Astrocyte (in vitro differentiated cells and primary cell): Measurements from ENCODE around the gene P2RY6. TPM values are rescaled to one million over a fixed set of nuclear protein-coding genes. Genes with fewer than 3 reads are reported as not detected.

Source experiments
- DNase-seq: peaks from one replicate; pipeline ENCODE4 v3.0.0-alpha.2; 2010; ENCODE audit warnings: low read depth
- FAIRE-seq: peaks from 2 replicates; lab custom pipeline; 2011; peaks lifted over from hg19 to GRCh38; lab: Jason Lieb, UNC
- H2AFZ ChIP-seq: 2 replicates; pipeline ENCODE4 v1.6.0; 2012; ENCODE audit warnings: low read depth, low read length, inconsistent platforms
- H3K27ac ChIP-seq: 2 replicates; pipeline ENCODE4 v1.5.1; 2011; ENCODE audit warnings: low read depth, low read length, inconsistent platforms
- H3K27me3 ChIP-seq: 2 replicates; pipeline ENCODE4 v1.6.0; 2011; ENCODE audit warnings: low read length, inconsistent platforms; ENCODE audit not compliant: insufficient read depth
- H3K36me3 ChIP-seq: 2 replicates; pipeline ENCODE4 v1.5.1; 2011; ENCODE audit warnings: low read length, inconsistent platforms; ENCODE audit not compliant: insufficient read depth
- H3K4me1 ChIP-seq: 2 replicates; pipeline ENCODE4 v1.5.1; 2011; ENCODE audit warnings: low read length, inconsistent platforms; ENCODE audit not compliant: insufficient read depth
- H3K4me2 ChIP-seq: 2 replicates; pipeline ENCODE4 v1.6.0; 2012; ENCODE audit warnings: low read length, inconsistent platforms
- H3K4me3 ChIP-seq: 2 replicates; pipeline ENCODE4 v1.5.1; 2011; ENCODE audit warnings: low read depth, mild to moderate bottlenecking, low read length, inconsistent platforms; ENCODE audit not compliant: insufficient read depth
- H3K79me2 ChIP-seq: 2 replicates; pipeline ENCODE4 v1.6.0; 2012; ENCODE audit warnings: mild to moderate bottlenecking, low read length, inconsistent platforms; ENCODE audit not compliant: insufficient read depth
- H3K9ac ChIP-seq: 2 replicates; pipeline ENCODE4 v1.6.0; 2012; ENCODE audit warnings: mild to moderate bottlenecking, low read length, inconsistent platforms
- H3K9me3 ChIP-seq: 2 replicates; pipeline ENCODE4 v1.5.1; 2012; ENCODE audit warnings: low read depth, mild to moderate bottlenecking, low read length, inconsistent platforms; ENCODE audit not compliant: insufficient read depth
- H4K20me1 ChIP-seq: 2 replicates; pipeline ENCODE4 v1.6.0; 2012; ENCODE audit warnings: low read length, inconsistent platforms; ENCODE audit not compliant: insufficient read depth
- H3K27ac Mint-ChIP-seq: one replicate; pipeline ENCODE4 v1.8.0; 2021; ENCODE audit warnings: mild to moderate bottlenecking, mixed read lengths; ENCODE audit not compliant: unreplicated experiment
- H3K27me3 Mint-ChIP-seq: one replicate; pipeline ENCODE4 v1.8.0; 2021; ENCODE audit warnings: low read depth, mixed read lengths; ENCODE audit not compliant: unreplicated experiment
- H3K36me3 Mint-ChIP-seq: one replicate; pipeline ENCODE4 v1.8.0; 2021; ENCODE audit warnings: low read depth, mixed read lengths; ENCODE audit not compliant: unreplicated experiment
- H3K4me1 Mint-ChIP-seq: one replicate; pipeline ENCODE4 v1.8.0; 2021; ENCODE audit warnings: low read depth, mixed read lengths; ENCODE audit not compliant: unreplicated experiment
- H3K4me3 Mint-ChIP-seq: one replicate; pipeline ENCODE4 v1.8.0; 2021; ENCODE audit warnings: mild to moderate bottlenecking, moderate library complexity, mixed read lengths; ENCODE audit not compliant: unreplicated experiment
- H3K9me3 Mint-ChIP-seq: one replicate; pipeline ENCODE4 v1.8.0; 2021; ENCODE audit warnings: mild to moderate bottlenecking, mixed read lengths; ENCODE audit not compliant: unreplicated experiment
- CTCF ChIP-seq: IDR thresholded peaks from 2 replicates; pipeline ENCODE4 v1.5.1; 2011; ENCODE audit warnings: low read depth, mild to moderate bottlenecking, inconsistent platforms, low read length, moderate library complexity; ENCODE audit not compliant: insufficient read depth
- EZH2 ChIP-seq: IDR thresholded peaks from 2 replicates; pipeline ENCODE4 v1.6.1; 2012; ENCODE audit warnings: mild to moderate bottlenecking, low read length, inconsistent platforms; ENCODE audit not compliant: insufficient read depth
- total RNA-seq: library from RNA; stranded (reverse); gene quantifications from 2 replicates; pipeline ENCODE4 v1.2.1, GENCODE V29; 2021

P2RY6 gene
- total RNA-seq, 1 donor from 2014 or later, result 0.75 TPM

- Mint-ChIP-seq H3K36me3 (peaks cover 3% of the 10 kb centered on the region), H3K4me3 (peak overlapping the region; percentile 27), H3K4me1 (peaks cover 69% of the 10 kb centered on the region), H3K27me3 (no peaks in the 10 kb centered on the region), H3K9me3 (peaks cover 2% of the 10 kb centered on the region), H3K27ac (peak overlapping the region; percentile 93)
- H3K4me1 ChIP-seq, result peaks cover 73% of the 10 kb centered on the region
- no peak for FAIRE-seq
- TF ChIP-seq EZH2 (no peak), CTCF (no peak)
- H3K4me3 ChIP-seq, result no peak overlapping the region
- H4K20me1 ChIP-seq, result peaks cover 47% of the 10 kb centered on the region
- peaks cover 91% of the 10 kb centered on the region for H3K79me2 ChIP-seq
- H3K9me3 ChIP-seq, result no peaks in the 10 kb centered on the region
- peak; percentile 70 for DNase-seq
- H3K4me2 ChIP-seq, result peak overlapping the region; percentile 72
- H3K9ac ChIP-seq, result peak overlapping the region; percentile 79
- H3K27ac ChIP-seq, result peak overlapping the region; percentile 82
- no peaks in the 10 kb centered on the region for H3K27me3 ChIP-seq
- no peak overlapping the region for H2AFZ ChIP-seq
- H3K36me3 ChIP-seq, result no peaks in the 10 kb centered on the region
These were observed 51.3 kb downstream of the P2RY6 start for GRCh38 chr11:73323464-73323863.

GRCh38 chr11:73324116-73324515 lies 52.0 kb downstream of the P2RY6 start:
- Histone ChIP-seq H3K4me3 (no peak overlapping the region), H4K20me1 (peaks cover 46% of the 10 kb centered on the region), H3K4me2 (peak overlapping the region; percentile 72), H3K9ac (peak overlapping the region; percentile 79), H2AFZ (no peak overlapping the region), H3K36me3 (no peaks in the 10 kb centered on the region), H3K27ac (peak overlapping the region; percentile 82), H3K27me3 (no peaks in the 10 kb centered on the region), H3K79me2 (peaks cover 90% of the 10 kb centered on the region), H3K9me3 (no peaks in the 10 kb centered on the region), H3K4me1 (peaks cover 70% of the 10 kb centered on the region)
- peak overlapping the region; percentile 27 for H3K4me3 Mint-ChIP-seq
- peaks cover 2% of the 10 kb centered on the region for H3K36me3 Mint-ChIP-seq
- FAIRE-seq, result no peak
- H3K9me3 Mint-ChIP-seq, result peaks cover 2% of the 10 kb centered on the region
- no peak for DNase-seq
- TF ChIP-seq EZH2, result no peak
- TF ChIP-seq CTCF, result no peak
- no peaks in the 10 kb centered on the region for H3K27me3 Mint-ChIP-seq
- H3K27ac Mint-ChIP-seq, result peak overlapping the region; percentile 69
- peaks cover 73% of the 10 kb centered on the region for H3K4me1 Mint-ChIP-seq

GRCh38 chr11:73324665-73325035 lies 52.5 kb downstream of the P2RY6 start:
- Histone ChIP-seq H3K27me3 (no peaks in the 10 kb centered on the region), H3K27ac (peak overlapping the region; percentile 82), H3K4me1 (peaks cover 71% of the 10 kb centered on the region), H3K79me2 (peaks cover 87% of the 10 kb centered on the region), H3K36me3 (no peaks in the 10 kb centered on the region), H3K4me2 (peak overlapping the region; percentile 72), H4K20me1 (peaks cover 43% of the 10 kb centered on the region), H2AFZ (no peak overlapping the region), H3K4me3 (no peak overlapping the region), H3K9me3 (no peaks in the 10 kb centered on the region), H3K9ac (peak overlapping the region; percentile 79)
- H3K9me3 Mint-ChIP-seq, result peaks cover 2% of the 10 kb centered on the region
- H3K4me1 Mint-ChIP-seq, result peaks cover 72% of the 10 kb centered on the region
- DNase-seq, result no peak
- peak overlapping the region; percentile 98 for H3K27ac Mint-ChIP-seq
- H3K4me3 Mint-ChIP-seq, result peak overlapping the region; percentile 76
- TF ChIP-seq CTCF, result no peak
- TF ChIP-seq EZH2, result no peak
- no peaks in the 10 kb centered on the region for H3K27me3 Mint-ChIP-seq
- no peak for FAIRE-seq
- H3K36me3 Mint-ChIP-seq, result peaks cover 2% of the 10 kb centered on the region
